MM.1S (cell line): Measurements from ENCODE around the gene PAX1.

Experiments
- DNase-seq: peaks from one replicate; pipeline ENCODE4 v3.0.0-alpha.2; 2015
- H2AFZ ChIP-seq: fragments of 300-600 bp; sonication (generic); 2 replicates; pipeline ENCODE4 v1.6.0; 2016; ENCODE audit warnings: antibody characterized with exemption, low read length
- H3F3A ChIP-seq: fragments of 300-600 bp; sonication (generic); 2 replicates; pipeline ENCODE4 v1.6.1; 2016; ENCODE audit warnings: mild to moderate bottlenecking, antibody characterized with exemption, low read length, moderate library complexity, mixed read lengths; ENCODE audit not compliant: insufficient read depth
- H3K27ac ChIP-seq: fragments of 300-600 bp; sonication (generic); 2 replicates; pipeline ENCODE4 v1.5.1; 2016; ENCODE audit warnings: mild to moderate bottlenecking, low read length
- H3K27me3 ChIP-seq: fragments of 300-600 bp; sonication (generic); replicated peaks from 2 replicates; pipeline ENCODE4 v1.6.0; 2016; ENCODE audit warnings: low read length; ENCODE audit not compliant: insufficient read depth
- H3K36me3 ChIP-seq: fragments of 300-600 bp; sonication (generic); replicated peaks from 2 replicates; pipeline ENCODE4 v1.6.1; 2016; ENCODE audit warnings: mild to moderate bottlenecking, low read length, mixed read lengths; ENCODE audit not compliant: insufficient read depth
- H3K4me1 ChIP-seq: fragments of 300-600 bp; sonication (generic); 2 replicates; pipeline ENCODE4 v1.6.1; 2016; ENCODE audit warnings: low read length, mixed read lengths
- H3K4me2 ChIP-seq: fragments of 300-600 bp; sonication (generic); 2 replicates; pipeline ENCODE4 v1.6.0; 2016; ENCODE audit warnings: low read depth, low read length
- H3K4me3 ChIP-seq: fragments of 300-600 bp; sonication (generic); 2 replicates; pipeline ENCODE4 v1.5.1; 2016; ENCODE audit warnings: low read length, mixed read lengths
- H3K79me2 ChIP-seq: fragments of 300-600 bp; sonication (generic); 2 replicates; pipeline ENCODE4 v1.6.1; 2016; ENCODE audit warnings: mixed run types, low read length, mixed read lengths
- H3K9ac ChIP-seq: fragments of 300-600 bp; sonication (generic); 2 replicates; pipeline ENCODE4 v1.6.1; 2016; ENCODE audit warnings: low read length, mixed read lengths
- H3K9me2 ChIP-seq: fragments of 300-600 bp; sonication (generic); replicated peaks from 2 replicates; pipeline ENCODE4 v1.6.1; 2016; ENCODE audit warnings: mild to moderate bottlenecking, low read length, mixed read lengths; ENCODE audit not compliant: insufficient read depth
- H3K9me3 ChIP-seq: fragments of 300-600 bp; sonication (generic); replicated peaks from 2 replicates; pipeline ENCODE4 v1.6.1; 2016; ENCODE audit warnings: mild to moderate bottlenecking, low read length, mixed read lengths; ENCODE audit not compliant: insufficient read depth
- H4K20me1 ChIP-seq: fragments of 300-600 bp; sonication (generic); 2 replicates; pipeline ENCODE4 v1.6.1; 2016; ENCODE audit warnings: mild to moderate bottlenecking, low read length, moderate library complexity, mixed read lengths; ENCODE audit not compliant: insufficient read depth
- EZH2 ChIP-seq: fragments of 300-600 bp; sonication (generic); optimal IDR thresholded peaks from 2 replicates; pipeline ENCODE3; 2017; ENCODE audit warnings: low read depth, mild to moderate bottlenecking, antibody characterized with exemption, low read length, mixed read lengths
- EZH2phosphoT487 ChIP-seq: fragments of 300-600 bp; sonication (generic); IDR thresholded peaks from 2 replicates; pipeline ENCODE4 v1.6.1; 2018; ENCODE audit warnings: antibody characterized with exemption, low read length
- TF ChIP-seq, protein P1 (sequence below): fragments of 300-600 bp; sonication (generic); IDR thresholded peaks from 2 replicates; pipeline ENCODE4 v1.5.1; 2016; ENCODE audit warnings: antibody characterized with exemption, low read length, mixed read lengths

PAX1 gene

DNA sequence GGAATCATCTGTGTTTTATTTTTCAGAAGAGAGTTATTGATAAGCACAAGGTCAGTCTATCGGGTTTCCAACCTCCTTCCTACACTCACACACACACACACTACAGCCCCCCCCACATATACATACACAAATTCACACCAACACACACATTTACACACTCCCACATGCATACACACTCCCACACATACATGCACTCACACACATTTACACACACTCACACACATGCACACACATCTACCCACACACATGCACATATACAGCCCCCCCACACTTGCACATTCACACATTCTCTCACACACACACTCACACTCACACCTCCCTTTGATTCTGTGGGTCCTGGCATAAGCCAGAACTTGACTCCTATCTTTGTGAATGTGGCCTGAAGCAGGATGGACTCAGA, 34.5 kb upstream of the PAX1 start:
- DNase-seq: no peak
- no peaks in the 10 kb centered on the region for H3K27me3 ChIP-seq
- no peak overlapping the region for H2AFZ ChIP-seq
- no peak overlapping the region for H3K4me2 ChIP-seq
- H3K27ac ChIP-seq: no peak overlapping the region
- no peaks in the 10 kb centered on the region for H3K9me2 ChIP-seq
- H3K4me3 ChIP-seq: no peak overlapping the region
- H3F3A ChIP-seq: no peaks in the 10 kb centered on the region
- H3K9ac ChIP-seq: no peak overlapping the region
- TF ChIP-seq EZH2phosphoT487: no peak
- no peaks in the 10 kb centered on the region for H3K36me3 ChIP-seq
- no peaks in the 10 kb centered on the region for H4K20me1 ChIP-seq
- H3K79me2 ChIP-seq: no peaks in the 10 kb centered on the region
- no peaks in the 10 kb centered on the region for H3K4me1 ChIP-seq
- no peaks in the 10 kb centered on the region for H3K9me3 ChIP-seq

DNA sequence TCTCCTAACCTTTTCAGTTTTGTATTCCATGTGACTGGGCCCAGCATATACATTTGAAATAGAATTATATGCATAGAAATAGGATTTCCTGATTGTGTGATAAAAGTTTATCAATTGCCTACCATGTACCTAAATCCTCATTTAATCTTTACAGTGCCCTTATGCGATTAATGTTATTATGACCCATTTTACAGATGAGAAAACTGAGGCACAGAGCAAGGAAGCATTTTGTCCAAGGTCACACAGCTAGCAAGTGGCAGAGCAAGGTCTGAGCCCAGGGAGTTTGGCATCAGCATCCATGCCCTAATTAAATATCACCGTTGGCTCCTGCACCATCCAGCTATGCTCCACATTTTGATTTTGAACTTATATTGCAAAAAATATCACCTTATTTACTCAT, 28.2 kb upstream of the PAX1 start:
- H3K4me3 ChIP-seq: no peak overlapping the region
- no peaks in the 10 kb centered on the region for H3K27me3 ChIP-seq
- H3K9me2 ChIP-seq: no peaks in the 10 kb centered on the region
- no peaks in the 10 kb centered on the region for H3K9me3 ChIP-seq
- no peak overlapping the region for H3K9ac ChIP-seq
- no peak for TF ChIP-seq EZH2
- no peak for TF ChIP-seq EZH2phosphoT487
- TF ChIP-seq, protein P1, sequence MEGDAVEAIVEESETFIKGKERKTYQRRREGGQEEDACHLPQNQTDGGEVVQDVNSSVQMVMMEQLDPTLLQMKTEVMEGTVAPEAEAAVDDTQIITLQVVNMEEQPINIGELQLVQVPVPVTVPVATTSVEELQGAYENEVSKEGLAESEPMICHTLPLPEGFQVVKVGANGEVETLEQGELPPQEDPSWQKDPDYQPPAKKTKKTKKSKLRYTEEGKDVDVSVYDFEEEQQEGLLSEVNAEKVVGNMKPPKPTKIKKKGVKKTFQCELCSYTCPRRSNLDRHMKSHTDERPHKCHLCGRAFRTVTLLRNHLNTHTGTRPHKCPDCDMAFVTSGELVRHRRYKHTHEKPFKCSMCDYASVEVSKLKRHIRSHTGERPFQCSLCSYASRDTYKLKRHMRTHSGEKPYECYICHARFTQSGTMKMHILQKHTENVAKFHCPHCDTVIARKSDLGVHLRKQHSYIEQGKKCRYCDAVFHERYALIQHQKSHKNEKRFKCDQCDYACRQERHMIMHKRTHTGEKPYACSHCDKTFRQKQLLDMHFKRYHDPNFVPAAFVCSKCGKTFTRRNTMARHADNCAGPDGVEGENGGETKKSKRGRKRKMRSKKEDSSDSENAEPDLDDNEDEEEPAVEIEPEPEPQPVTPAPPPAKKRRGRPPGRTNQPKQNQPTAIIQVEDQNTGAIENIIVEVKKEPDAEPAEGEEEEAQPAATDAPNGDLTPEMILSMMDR: no peak
- no peaks in the 10 kb centered on the region for H3K4me1 ChIP-seq
- H3K27ac ChIP-seq: no peak overlapping the region
- DNase-seq: no peak
- no peaks in the 10 kb centered on the region for H3K36me3 ChIP-seq
- no peak overlapping the region for H3K4me2 ChIP-seq
- H3F3A ChIP-seq: no peaks in the 10 kb centered on the region
- no peaks in the 10 kb centered on the region for H3K79me2 ChIP-seq
- no peak overlapping the region for H2AFZ ChIP-seq
- H4K20me1 ChIP-seq: no peaks in the 10 kb centered on the region

DNA sequence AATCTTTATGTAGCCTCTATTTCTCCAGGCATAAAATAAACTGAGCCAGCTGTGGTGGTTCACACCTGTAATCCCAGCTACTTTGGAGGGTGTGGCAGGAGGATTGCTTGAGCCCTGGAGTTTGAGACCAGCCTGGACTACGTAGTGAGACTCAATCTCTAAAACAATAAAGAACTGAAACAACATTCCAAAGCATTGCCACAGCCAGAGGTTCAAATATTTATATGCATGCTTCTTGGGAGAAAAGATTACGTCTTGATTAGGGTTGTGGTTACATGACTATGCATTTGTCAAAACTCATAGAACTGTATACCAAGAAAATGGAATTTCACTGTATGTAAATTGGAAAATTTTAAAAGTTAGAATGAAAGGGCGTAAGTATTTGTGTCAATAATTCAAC, 27.7 kb upstream of the PAX1 start:
- no peaks in the 10 kb centered on the region for H3K9me2 ChIP-seq
- H3F3A ChIP-seq: no peaks in the 10 kb centered on the region
- no peaks in the 10 kb centered on the region for H3K27me3 ChIP-seq
- H3K9me3 ChIP-seq: no peaks in the 10 kb centered on the region
- H3K27ac ChIP-seq: no peak overlapping the region
- no peaks in the 10 kb centered on the region for H4K20me1 ChIP-seq
- H3K36me3 ChIP-seq: no peaks in the 10 kb centered on the region
- no peak overlapping the region for H2AFZ ChIP-seq
- no peak overlapping the region for H3K9ac ChIP-seq
- no peak overlapping the region for H3K4me3 ChIP-seq
- TF ChIP-seq, protein P1: no peak
- no peak for TF ChIP-seq EZH2phosphoT487
- TF ChIP-seq EZH2: no peak
- no peaks in the 10 kb centered on the region for H3K79me2 ChIP-seq
- DNase-seq: no peak
- no peak overlapping the region for H3K4me2 ChIP-seq
- H3K4me1 ChIP-seq: no peaks in the 10 kb centered on the region

DNA sequence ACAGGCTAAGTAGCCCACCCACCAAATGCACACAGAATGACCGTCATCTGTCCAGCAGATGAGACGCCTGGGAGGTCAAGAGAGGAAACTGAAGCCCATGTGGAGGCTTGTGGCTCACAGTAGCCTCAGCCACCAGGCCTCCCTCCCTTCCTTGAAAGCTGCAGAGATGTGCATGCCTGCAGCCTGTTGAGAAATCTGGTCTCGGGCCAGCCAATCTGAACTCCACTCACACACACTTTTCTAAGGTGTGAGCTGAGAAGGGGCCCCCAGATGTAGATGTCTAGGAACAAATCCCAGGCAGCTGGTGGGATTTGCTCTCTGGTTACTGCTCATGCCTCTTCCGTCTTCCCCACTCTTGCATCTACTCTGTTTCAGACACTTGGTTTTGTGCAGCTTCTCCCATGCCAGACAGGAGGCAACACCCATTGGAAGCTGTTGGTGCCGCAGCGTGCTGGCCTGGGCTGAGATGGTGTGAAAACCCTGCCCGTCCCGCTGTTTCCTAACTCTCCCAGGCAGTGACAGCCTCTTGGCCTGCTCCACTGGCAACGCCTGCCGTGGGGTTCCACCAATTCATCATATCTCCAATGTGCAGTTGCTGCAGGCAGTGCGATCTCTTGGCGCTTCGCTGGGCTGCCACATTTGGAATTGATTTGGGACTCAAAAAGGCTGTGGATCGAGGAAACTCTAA, 24.1 kb upstream of the PAX1 start:
- Histone ChIP-seq H3K36me3 (no peaks in the 10 kb centered on the region), H3K4me1 (no peaks in the 10 kb centered on the region), H3K4me2 (no peak overlapping the region), H3K27me3 (no peaks in the 10 kb centered on the region), H3F3A (no peaks in the 10 kb centered on the region), H2AFZ (no peak overlapping the region), H3K9ac (no peak overlapping the region), H3K9me3 (no peaks in the 10 kb centered on the region), H3K79me2 (no peaks in the 10 kb centered on the region), H3K4me3 (no peak overlapping the region), H3K27ac (no peak overlapping the region), H4K20me1 (no peaks in the 10 kb centered on the region), H3K9me2 (no peaks in the 10 kb centered on the region)
- no peak for TF ChIP-seq EZH2phosphoT487
- TF ChIP-seq EZH2: no peak
- TF ChIP-seq, protein P1: no peak
- DNase-seq: no peak
